IMR-90 (cell line): ENCODE data around the gene EIF4E3.

ENCODE experiments used
- POLR2A ChIP-seq: IDR thresholded peaks from 2 replicates; pipeline ENCODE4 v1.6.1; 2012; ENCODE audit warnings: mild to moderate bottlenecking, low read depth, low read length
- RAD21 ChIP-seq: IDR thresholded peaks from 2 replicates; pipeline ENCODE4 v1.6.1; 2012; ENCODE audit warnings: low read length, improper control_type of control experiment
- TF ChIP-seq, protein P1 (sequence below): conservative IDR thresholded peaks from 2 replicates; pipeline ENCODE4 v1.5.1; 2012; ENCODE audit warnings: mild to moderate bottlenecking, low read depth, low read length, improper control_type of control experiment

DNA sequence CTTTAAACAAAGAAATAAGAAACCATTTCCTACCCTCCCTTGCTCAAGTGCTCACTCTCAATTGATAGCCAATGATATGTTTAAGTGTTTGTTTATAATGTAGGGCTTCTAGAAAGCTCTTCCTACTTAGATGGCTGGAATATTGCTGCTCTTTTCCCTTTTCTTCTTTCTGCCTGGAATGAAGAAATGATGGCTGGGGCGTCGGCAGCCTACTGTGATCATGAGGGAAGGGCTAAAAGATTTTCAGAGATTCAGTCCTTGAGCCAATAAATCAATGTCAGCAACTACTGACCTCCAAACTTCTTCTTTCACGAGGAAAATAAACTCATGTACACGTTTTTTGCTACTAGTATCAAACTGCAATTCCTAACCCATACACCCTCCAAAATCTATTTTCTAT is 26.4 kb upstream of the EIF4E3 start:
- no peak for TF ChIP-seq POLR2A
- TF ChIP-seq, protein P1, sequence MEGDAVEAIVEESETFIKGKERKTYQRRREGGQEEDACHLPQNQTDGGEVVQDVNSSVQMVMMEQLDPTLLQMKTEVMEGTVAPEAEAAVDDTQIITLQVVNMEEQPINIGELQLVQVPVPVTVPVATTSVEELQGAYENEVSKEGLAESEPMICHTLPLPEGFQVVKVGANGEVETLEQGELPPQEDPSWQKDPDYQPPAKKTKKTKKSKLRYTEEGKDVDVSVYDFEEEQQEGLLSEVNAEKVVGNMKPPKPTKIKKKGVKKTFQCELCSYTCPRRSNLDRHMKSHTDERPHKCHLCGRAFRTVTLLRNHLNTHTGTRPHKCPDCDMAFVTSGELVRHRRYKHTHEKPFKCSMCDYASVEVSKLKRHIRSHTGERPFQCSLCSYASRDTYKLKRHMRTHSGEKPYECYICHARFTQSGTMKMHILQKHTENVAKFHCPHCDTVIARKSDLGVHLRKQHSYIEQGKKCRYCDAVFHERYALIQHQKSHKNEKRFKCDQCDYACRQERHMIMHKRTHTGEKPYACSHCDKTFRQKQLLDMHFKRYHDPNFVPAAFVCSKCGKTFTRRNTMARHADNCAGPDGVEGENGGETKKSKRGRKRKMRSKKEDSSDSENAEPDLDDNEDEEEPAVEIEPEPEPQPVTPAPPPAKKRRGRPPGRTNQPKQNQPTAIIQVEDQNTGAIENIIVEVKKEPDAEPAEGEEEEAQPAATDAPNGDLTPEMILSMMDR, result no peak
- no peak for TF ChIP-seq RAD21
